GM21786 (cell line): ENCODE results near the gene UBA6.

Experiments
- ATAC-seq: cut with Tn5 transposase; IDR thresholded peaks from one replicate; pipeline ENCODE4 v1.9.1; 2021; ENCODE audit not compliant: unreplicated experiment

UBA6 gene

DNA sequence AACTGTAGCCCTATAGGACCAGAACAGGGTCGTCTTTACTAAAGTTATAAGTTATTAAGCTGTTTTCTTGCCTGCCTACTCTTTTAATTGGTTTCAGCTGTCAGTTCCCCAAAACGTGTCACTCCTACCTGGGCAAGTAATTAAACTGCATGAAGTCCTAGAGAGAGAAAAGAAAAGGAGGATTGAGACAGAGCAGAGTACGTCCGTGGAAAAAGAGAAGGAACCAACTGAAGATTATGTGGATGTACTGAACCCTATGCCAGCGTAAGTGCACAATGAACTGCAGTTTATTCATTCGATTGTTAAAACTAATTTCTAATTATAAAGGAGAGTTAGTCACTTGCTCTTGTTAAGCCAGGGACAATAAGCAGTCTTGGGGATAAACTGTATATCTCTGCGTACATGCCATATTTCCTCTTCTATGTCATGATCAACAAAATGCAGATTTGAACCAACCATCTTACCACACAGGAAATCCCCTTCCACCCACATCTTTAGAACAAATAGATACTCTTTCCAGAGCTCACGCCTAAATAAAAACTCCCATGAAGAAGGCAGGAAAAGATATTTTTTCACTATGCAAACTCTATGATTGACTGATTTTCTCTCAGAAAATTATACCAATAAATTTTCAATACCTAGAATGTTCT lies 119.6 kb downstream of the UBA6 start:
- peak; percentile 31 for ATAC-seq

DNA sequence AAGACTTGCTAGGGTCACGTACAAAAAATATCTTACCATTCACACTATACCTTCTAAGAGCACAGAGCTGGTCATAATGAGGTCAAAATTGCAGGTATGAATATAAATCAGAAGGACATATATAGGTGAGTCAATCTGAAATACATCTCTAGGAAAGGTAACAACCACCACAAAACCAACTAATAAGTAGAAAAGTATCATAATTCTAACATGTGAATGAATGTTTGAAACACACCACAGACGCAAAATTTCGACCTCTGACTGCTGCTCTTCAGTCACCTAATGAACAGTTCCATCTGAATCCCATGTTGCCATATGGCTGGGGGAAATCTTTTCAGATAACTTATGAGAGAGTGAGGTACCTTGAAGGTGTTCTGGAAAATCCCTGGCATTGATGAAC lies 120.4 kb downstream of the UBA6 start:
- peak; percentile 19 for ATAC-seq

DNA sequence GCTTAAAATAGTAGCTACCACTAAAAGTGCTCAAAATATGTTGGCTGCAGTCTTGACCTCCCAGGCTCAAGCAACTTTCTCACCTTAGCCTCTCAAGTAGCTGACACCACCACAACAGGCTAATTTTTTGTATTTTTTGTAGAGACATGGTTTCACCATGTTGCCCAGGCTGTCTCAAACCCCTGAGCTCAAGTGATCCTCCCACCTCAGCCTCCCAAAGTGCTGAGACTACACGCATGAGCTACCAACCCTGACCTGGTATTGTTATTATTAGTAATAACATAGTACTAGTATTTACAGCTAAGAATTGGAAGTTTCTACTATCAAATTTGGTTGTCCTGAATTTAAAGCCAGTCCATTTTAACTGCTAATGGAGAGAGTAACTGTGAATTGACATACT lies 124.4 kb downstream of the UBA6 start:
- ATAC-seq: peak; percentile 40

DNA sequence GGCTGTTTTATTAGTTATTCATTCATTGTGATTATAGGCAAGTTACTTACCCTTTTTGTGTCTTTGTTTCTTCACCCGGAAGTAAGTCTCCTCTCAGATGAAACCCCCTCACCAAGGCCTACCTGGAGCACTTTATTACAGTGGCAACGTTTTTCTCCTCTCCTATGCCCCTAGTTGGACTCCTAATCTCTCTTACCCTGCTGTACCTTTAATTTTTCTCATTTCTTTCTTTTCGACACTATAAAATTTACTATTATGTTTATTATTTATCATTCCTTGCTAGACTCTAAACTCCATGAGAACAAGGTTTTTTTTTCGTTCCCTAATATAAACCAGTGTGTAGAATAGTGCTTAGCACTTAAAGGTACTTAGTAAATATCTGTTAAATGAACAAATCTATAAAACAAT lies 124.9 kb downstream of the UBA6 start:
- ATAC-seq: no peak

DNA sequence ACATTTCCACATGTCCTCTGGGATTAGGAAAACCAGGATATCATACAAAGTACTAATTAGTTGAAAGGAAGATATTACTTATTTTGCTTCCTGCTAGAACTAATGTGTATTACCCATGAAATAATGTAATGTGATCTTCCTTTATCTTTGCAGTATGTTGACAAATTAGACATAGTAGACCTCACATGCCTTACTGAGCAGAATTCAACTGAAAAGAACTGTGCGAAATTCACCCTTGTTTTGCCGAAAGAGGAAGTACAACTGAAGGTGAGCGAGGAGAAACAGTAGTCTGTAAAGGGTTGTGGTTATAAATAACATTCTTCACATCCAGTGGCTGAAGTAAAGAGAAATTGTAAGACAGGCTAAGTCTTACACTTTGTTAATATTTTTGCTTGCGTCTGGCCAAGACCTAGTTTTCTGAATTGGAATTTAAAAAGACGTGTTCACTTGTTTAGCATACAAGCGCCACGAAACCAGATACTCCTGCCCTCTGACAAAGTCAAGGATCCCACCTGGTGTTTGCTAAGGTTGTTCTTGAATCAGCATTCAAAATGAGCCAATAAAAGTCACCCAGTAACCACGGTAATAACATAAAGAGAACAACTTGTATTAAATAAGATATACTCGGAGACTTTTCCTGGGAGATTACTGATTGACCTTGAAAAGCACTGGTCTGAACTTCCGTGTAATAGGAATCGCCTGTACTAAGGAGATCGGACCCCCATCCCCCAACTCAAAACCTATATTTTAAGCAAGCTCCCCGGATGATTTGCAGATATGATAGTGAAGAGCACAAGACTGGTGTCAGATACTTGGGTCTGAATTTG lies 125.5 kb downstream of the UBA6 start:
- peak; percentile 90 for ATAC-seq

DNA sequence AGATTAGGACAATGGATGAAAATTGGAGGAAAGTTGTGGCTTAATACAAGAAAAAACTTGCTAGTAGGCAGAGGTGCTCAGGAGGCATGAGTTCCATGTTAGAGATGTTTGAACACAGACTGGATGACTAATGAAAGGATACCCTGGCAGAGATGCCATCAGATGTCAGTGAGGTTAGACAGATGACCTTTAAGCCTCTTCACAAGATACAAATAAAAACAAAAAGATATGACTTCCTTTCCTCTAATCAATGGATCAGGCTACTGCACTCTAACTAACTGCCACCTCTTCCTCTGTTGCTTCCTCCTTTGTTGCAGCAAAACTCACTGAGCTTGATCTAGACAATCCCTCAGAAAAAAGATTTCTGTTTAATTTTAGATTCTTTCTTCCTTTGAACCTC lies 127.8 kb downstream of the UBA6 start:
- no peak for ATAC-seq

DNA sequence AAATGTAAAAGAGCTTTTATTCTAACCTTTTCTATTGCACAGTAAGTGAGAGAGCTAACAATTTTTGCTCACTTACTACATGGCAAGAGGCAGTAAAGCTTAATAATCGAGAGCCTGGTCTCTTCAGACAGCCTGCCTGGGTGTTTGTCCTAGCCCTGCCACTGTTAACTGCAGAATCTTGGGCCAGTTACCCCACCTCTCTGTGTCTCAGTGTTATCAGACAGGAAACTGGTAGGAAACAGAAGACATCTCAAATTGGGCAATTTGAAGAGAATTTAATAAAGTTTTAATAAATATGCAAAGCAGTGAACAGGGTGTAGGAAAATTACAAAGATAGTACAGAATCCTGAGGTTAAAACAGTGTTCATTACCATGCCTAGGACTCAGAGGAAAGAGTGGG lies 129.0 kb downstream of the UBA6 start:
- no peak for ATAC-seq

DNA sequence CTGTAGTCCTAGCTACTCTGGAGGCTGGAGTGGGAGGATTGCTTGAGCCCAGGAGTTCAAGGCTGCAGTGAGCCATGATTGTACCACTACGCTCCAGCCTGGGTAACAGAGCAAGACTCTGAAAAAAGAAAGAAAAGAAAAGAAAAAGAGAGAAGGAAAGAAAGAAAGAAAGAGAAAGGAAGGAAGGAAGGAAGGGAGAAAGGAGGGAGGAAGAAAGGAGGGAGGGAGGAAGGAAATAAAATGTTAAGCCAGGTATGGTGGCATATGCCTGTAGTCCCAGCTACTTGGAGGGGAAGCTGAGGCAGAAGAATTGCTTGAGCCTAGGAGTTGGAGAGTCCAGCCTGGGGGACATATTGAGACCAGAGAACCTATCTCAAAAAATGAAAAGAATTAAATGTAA lies 130.4 kb downstream of the UBA6 start:
- no peak for ATAC-seq

DNA sequence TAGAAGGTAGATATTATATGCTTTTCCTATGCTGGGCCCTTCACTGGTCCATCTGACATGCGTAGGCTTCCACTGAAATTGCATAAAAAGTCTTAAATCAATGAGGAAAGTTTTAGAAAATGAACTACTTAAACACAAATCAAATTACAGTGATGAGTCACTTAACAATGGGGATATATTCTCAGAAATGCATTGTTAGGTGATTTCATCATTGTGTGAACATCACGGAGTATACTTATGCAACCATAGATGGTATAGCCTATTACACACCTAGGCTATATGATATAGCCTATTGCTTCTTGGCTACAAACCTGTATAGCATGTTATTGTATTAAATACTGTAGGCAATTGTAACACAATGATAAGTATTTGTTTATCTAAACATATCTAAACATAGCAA lies 132.1 kb downstream of the UBA6 start:
- ATAC-seq: no peak

DNA sequence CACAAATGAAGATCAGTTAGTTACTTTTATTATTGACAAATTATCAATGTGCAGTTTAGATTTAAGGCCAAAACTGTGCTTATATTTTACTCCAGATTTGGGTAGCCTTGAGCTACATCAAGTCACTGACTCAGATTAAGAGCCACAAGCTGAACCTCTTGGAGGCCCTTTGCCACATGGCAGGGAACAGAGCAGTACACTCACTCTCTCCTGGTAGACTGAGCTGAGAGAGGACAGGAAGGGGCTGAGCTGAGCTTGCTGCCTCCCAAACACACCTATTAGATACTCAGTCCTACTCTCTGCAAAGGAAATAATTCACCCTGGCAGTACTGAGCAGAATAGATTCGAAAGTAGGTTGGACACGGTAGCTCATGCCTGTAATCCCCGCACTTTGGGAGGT lies 134.6 kb downstream of the UBA6 start:
- no peak for ATAC-seq

DNA sequence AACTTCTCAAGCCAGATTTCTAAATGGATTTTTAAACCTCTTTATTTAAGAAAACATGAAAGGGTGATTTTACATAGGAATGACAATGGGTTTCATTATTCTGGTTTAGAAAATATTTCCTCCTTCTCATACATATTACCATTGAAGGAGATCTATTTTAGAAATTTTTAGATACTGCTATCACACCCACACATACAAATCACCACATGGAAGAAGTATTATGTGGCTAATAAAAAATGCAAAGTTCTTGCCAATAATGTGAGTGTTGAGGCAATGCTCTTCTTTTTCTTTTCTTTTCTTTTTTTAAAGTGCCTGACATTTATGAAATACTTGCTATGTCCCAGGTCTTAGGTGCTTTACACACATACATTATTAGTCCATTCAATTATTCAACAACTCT lies 135.7 kb downstream of the UBA6 start:
- no peak for ATAC-seq
